HS-27A (cell line): ENCODE results near the gene PTPN14.

ENCODE experiments used
- DNase-seq: peaks from one replicate; pipeline ENCODE4 v3.0.0-alpha.2; 2012; ENCODE audit warnings: low read depth, missing footprints

Gene PTPN14

GRCh38 chr1:214363386-214363785 is 188.0 kb downstream of the PTPN14 start:
- no peak for DNase-seq

GRCh38 chr1:214362188-214362882 is 189.1 kb downstream of the PTPN14 start:
- no peak for DNase-seq

- no peak for DNase-seq
Measured at GRCh38 chr1:214361636-214362035, 189.8 kb downstream of the PTPN14 start.

- no peak for DNase-seq
Measured at GRCh38 chr1:214360525-214361164, 190.8 kb downstream of the PTPN14 start.

- DNase-seq: no peak
Measured at GRCh38 chr1:214360116-214360515, 191.3 kb downstream of the PTPN14 start.

GRCh38 chr1:214354440-214355148 is 196.8 kb downstream of the PTPN14 start:
- no peak for DNase-seq

GRCh38 chr1:214352838-214353237 is 198.6 kb downstream of the PTPN14 start:
- no peak for DNase-seq

GRCh38 chr1:214351551-214352277 is 199.7 kb downstream of the PTPN14 start:
- no peak for DNase-seq

GRCh38 chr1:214349781-214350180 is 201.6 kb downstream of the PTPN14 start:
- DNase-seq: peak; percentile 58

- no peak for DNase-seq
Measured at GRCh38 chr1:214349008-214349407, 202.4 kb downstream of the PTPN14 start.

- no peak for DNase-seq
Measured at GRCh38 chr1:214344897-214345296, 206.5 kb downstream of the PTPN14 start.

- no peak for DNase-seq
Measured at GRCh38 chr1:214342525-214342924, 208.9 kb downstream of the PTPN14 start.

GRCh38 chr1:214341932-214342331 is 209.5 kb downstream of the PTPN14 start:
- DNase-seq: no peak

- DNase-seq: no peak
Measured at GRCh38 chr1:214341459-214341858, 209.9 kb downstream of the PTPN14 start.

GRCh38 chr1:214338212-214338611 is 213.2 kb downstream of the PTPN14 start:
- DNase-seq: no peak

GRCh38 chr1:214337511-214337910 is 213.9 kb downstream of the PTPN14 start:
- DNase-seq: no peak

GRCh38 chr1:214337015-214337414 is 214.4 kb downstream of the PTPN14 start:
- no peak for DNase-seq

GRCh38 chr1:214335567-214335966 is 215.8 kb downstream of the PTPN14 start:
- no peak for DNase-seq

GRCh38 chr1:214332946-214333798 is 218.2 kb downstream of the PTPN14 start:
- DNase-seq: no peak

- no peak for DNase-seq
Measured at GRCh38 chr1:214331827-214332423, 219.5 kb downstream of the PTPN14 start.

GRCh38 chr1:214331180-214331579 is 220.2 kb downstream of the PTPN14 start:
- no peak for DNase-seq
